ENCODE data around the gene PNPLA7.

GRCh38 chr9:137458194-137459151, 91.7 kb downstream of the PNPLA7 start:
- TF ChIP-seq CTCF (IDR thresholded peaks at IDR 0.05) (no peak), POLR2A (IDR thresholded peaks at IDR 0.05) (no peak)
